ENCODE measurements around the gene SIAE. TPM values are rescaled to one million over a fixed set of nuclear protein-coding genes. Genes with fewer than 3 reads are reported as not detected.

Gene SIAE
- total RNA-seq, 2 donors from 2014 or later, result 128 to 236 TPM

DNA sequence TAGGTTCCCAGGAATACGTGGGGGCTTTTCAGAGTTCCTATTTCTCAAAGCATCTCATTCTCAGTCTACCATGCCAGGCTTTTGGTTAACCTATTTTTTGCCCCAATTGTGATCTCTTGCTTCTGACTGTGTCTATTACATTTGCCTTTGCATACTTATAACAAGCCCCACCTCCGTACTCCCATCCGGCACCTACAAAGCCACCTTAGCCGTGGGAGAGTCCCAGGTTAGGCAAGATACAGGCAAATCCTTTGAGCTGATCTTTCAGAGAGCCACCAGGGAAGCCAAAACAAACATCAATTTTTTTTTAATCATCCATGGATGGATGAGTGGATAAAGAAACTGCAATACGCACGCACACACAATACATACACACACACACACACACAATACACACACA, 80.9 kb downstream of the SIAE start:
- Histone ChIP-seq H3K27me3 (no peaks in the 10 kb centered on the region), H3K9me3 (no peaks in the 10 kb centered on the region), H3K4me1 (no peaks in the 10 kb centered on the region), H3K9ac (ENCODE audit: low read depth in 2 of 2, low read length in 2 of 2) (no peak overlapping the region), H3K4me3 (no peak overlapping the region), H3K27ac (no peak overlapping the region), H3K36me3 (no peaks in the 10 kb centered on the region)
- intact Hi-C loops (cut with DNase I), result loop anchor here (5.0 to 10.0 kb wide), 2 partner anchors 175 to 518 kb away; no protein-coding TSS in a partner anchor
- TF ChIP-seq, protein P1, sequence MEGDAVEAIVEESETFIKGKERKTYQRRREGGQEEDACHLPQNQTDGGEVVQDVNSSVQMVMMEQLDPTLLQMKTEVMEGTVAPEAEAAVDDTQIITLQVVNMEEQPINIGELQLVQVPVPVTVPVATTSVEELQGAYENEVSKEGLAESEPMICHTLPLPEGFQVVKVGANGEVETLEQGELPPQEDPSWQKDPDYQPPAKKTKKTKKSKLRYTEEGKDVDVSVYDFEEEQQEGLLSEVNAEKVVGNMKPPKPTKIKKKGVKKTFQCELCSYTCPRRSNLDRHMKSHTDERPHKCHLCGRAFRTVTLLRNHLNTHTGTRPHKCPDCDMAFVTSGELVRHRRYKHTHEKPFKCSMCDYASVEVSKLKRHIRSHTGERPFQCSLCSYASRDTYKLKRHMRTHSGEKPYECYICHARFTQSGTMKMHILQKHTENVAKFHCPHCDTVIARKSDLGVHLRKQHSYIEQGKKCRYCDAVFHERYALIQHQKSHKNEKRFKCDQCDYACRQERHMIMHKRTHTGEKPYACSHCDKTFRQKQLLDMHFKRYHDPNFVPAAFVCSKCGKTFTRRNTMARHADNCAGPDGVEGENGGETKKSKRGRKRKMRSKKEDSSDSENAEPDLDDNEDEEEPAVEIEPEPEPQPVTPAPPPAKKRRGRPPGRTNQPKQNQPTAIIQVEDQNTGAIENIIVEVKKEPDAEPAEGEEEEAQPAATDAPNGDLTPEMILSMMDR (IDR thresholded peaks at IDR 0.05), result no peak
- DNase-seq, result no peak

DNA sequence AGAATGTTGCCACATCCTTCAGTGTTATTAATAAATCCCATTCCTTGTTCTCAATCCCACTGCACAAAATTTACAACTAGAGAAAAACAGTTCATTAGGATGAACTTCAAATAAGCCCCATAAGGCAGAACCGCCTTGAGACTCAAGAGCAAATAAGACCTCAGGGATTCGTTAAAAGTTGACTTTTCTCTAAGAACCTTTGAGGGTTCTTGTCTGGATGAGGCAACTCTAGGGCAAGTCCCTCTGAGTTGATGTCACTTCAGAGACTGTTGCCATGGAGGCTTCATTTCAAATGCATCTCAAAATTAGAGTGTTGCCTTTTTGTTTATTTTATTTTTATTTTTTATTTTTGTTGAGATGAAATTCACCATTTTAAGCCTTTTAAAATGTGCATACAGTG, 82.1 kb downstream of the SIAE start:
- no peak for DNase-seq
- intact Hi-C loops (cut with DNase I), result loop anchor here (5.0 to 10.0 kb wide), 2 partner anchors 174 to 517 kb away; no protein-coding TSS in a partner anchor

DNA sequence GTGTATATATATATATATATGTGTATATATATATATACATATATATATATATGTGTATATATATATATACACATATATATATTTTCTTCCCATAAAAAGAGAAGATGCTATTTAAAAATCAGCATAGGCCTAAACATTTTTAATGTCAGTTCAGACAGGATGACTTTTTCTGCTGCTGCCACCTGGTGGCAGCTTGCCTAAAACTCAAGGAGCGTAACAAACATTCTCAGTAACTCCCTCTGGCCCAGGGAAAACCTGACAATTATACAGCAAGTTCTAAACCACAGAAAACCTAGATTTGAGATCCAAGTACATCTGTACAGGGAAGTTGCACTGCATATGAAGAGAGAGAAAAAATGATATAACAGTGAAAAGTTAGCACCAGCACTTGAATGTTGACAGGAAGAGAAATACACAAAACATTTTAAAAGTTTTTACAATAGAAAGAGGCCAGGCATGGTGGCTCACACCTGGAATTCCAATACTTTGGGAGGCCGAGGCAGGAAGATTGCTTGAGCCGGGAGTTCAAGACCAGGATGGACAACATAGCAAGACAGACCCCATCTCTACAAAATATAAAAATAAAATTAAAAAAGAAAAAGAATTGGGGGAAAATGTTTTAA, 87.2 kb downstream of the SIAE start:
- no peaks in the 10 kb centered on the region for H3K36me3 ChIP-seq
- H3K4me1 ChIP-seq, result no peaks in the 10 kb centered on the region
- no peak overlapping the region for H3K27ac ChIP-seq
- TF ChIP-seq, protein P1 (IDR thresholded peaks at IDR 0.05), result peak; percentile 53
- peak; percentile 58 for DNase-seq
- intact Hi-C loops (cut with DNase I), result no loop called here
- H3K27me3 ChIP-seq, result no peaks in the 10 kb centered on the region
- H3K9me3 ChIP-seq, result no peaks in the 10 kb centered on the region
- no peak overlapping the region for H3K4me3 ChIP-seq
- no peak overlapping the region for H3K9ac ChIP-seq (ENCODE audit: low read depth in 2 of 2, low read length in 2 of 2)

More for the DNA sequence above, 82.1 kb downstream of the SIAE start:
- Histone ChIP-seq H3K9me3 (no peaks in the 10 kb centered on the region), H3K4me3 (no peak overlapping the region), H3K36me3 (no peaks in the 10 kb centered on the region), H3K4me1 (no peaks in the 10 kb centered on the region), H3K27me3 (no peaks in the 10 kb centered on the region), H3K27ac (no peak overlapping the region), H3K9ac (ENCODE audit: low read depth in 2 of 2, low read length in 2 of 2) (no peak overlapping the region)
- TF ChIP-seq, protein P1 (IDR thresholded peaks at IDR 0.05), result no peak

GRCh38 chr11:124584681-124585372, 88.7 kb downstream of the SIAE start:
- intact Hi-C loops (cut with DNase I), result no loop called here
- DNase-seq, result no peak
- no peak overlapping the region for H3K9ac ChIP-seq (ENCODE audit: low read depth in 2 of 2, low read length in 2 of 2)
- H3K36me3 ChIP-seq, result no peaks in the 10 kb centered on the region
- H3K4me1 ChIP-seq, result no peaks in the 10 kb centered on the region
- TF ChIP-seq, protein P1 (IDR thresholded peaks at IDR 0.05), result no peak
- no peaks in the 10 kb centered on the region for H3K27me3 ChIP-seq
- no peak overlapping the region for H3K4me3 ChIP-seq
- H3K9me3 ChIP-seq, result no peaks in the 10 kb centered on the region
- H3K27ac ChIP-seq, result no peak overlapping the region

- intact Hi-C loops (cut with DNase I), result no loop called here
- Histone ChIP-seq H3K27me3 (no peaks in the 10 kb centered on the region), H3K9me3 (no peaks in the 10 kb centered on the region), H3K4me3 (no peak overlapping the region), H3K4me1 (no peaks in the 10 kb centered on the region), H3K9ac (ENCODE audit: low read depth in 2 of 2, low read length in 2 of 2) (no peak overlapping the region), H3K36me3 (no peaks in the 10 kb centered on the region), H3K27ac (no peak overlapping the region)
- no peak for DNase-seq
- TF ChIP-seq, protein P1 (IDR thresholded peaks at IDR 0.05), result no peak
Measured at GRCh38 chr11:124583781-124584180, 89.8 kb downstream of the SIAE start.

Other genes with a start within 250 kb of the SIAE start
- not detected for gene OR8B4, start 248.9 kb downstream of the SIAE start, total RNA-seq
- gene OR8B8, start 228.0 kb downstream of the SIAE start, total RNA-seq, result not detected
- gene OR8B12, start 130.1 kb downstream of the SIAE start, total RNA-seq, result not detected
- not detected for gene OR8A1, start 103.7 kb downstream of the SIAE start, total RNA-seq
- gene PANX3, start 62.3 kb downstream of the SIAE start, total RNA-seq, result not detected
- 10 to 100 TPM; 25.7 to 29.1 TPM for gene TBRG1, start 50.9 kb downstream of the SIAE start, total RNA-seq
- gene SPA17, start 165 bp upstream of the SIAE start, total RNA-seq, result 10 to 100 TPM in 1 of 2 donors, 1 to 10 TPM in 1; 8.4 to 10.7 TPM
- 10 to 100 TPM in 1 of 2 donors, 1 to 10 TPM in 1; 3.1 to 11.1 TPM for gene NRGN, start 66.2 kb upstream of the SIAE start, total RNA-seq
- 100 to 1,000 TPM; 122 to 155 TPM for gene VSIG2, start 78.5 kb upstream of the SIAE start, total RNA-seq
- 10 to 100 TPM; 10.4 to 15.7 TPM for gene ESAM, start 88.6 kb upstream of the SIAE start, total RNA-seq
- 10 to 100 TPM in 1 of 2 donors, 1 to 10 TPM in 1; 7.0 to 12.7 TPM for gene MSANTD2, start 126.7 kb upstream of the SIAE start, total RNA-seq
- 1 to 10 TPM; 7.8 to 8.0 TPM for gene ROBO3, start 191.7 kb upstream of the SIAE start, total RNA-seq
- 1 to 10 TPM; 4.0 to 5.0 TPM for gene ROBO4, start 224.1 kb upstream of the SIAE start, total RNA-seq
- gene HEPN1, start 245.5 kb upstream of the SIAE start, total RNA-seq, result not detected

Data from colonic mucosa (tissue), 4 donors.